Measurements from ENCODE around the gene ADH4.

DNA sequence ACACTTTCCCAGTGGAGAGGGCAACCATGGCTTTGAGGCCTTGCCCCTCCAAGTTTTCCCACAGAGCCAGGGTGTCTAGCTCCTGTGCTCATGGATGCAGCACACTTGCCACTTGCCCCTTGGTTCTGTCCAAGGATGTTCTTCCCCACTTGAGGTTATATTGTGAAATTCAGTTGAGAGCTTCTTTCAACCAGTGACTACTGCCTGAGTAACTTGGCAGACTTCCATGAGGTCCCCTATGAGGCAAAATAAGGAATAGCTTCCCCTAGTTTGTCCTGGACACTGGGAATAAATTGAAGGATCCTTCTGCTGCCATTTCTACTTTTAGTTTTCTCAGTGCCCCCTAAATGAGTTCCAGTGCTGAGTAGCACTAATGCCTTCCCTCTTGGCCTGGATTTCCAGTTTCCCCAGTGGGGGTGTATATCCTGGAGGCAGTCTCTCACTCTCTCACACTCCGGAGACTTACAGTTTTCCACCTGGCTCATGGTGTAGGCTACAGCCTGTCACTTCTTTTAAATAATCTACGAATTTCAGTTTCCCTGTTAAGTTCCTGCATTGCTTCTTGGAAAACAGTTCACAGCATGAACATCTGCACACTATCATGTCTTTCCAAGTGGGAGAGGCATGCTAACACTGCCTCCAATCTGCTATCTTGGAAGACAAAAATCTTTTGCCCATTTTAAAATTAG, 36.4 kb upstream of the ADH4 start:
- TF ChIP-seq CTCF (IDR thresholded peaks at IDR 0.05): no peak
- no peak for TF ChIP-seq POLR2A (IDR thresholded peaks at IDR 0.05)
- no peak for TF ChIP-seq POLR2AphosphoS5 (IDR thresholded peaks at IDR 0.05; ENCODE audit: insufficient read depth in 1 of 2, low read depth in 1 of 2)
